Measurements from ENCODE around the gene WNT7A.

WNT7A gene

DNA sequence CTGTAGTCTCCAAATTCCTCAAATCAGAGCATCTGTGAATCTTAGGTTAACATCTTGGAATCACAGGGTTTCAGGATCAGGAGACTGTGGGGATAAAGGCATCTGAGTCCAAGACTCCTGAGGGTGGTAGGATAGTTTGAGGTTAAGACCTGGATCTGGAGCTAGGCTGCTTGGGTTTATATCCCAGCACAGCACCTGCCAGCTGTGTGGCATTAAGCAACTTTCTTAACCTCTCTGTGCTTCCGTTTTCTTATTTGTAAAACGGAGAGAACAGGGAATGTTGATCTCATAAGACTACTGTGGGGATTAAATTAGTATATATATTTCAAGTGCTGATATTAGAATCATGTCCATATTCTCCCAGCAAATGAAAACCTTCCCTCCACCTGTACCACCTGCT is 33.6 kb downstream of the WNT7A start:
- DNase-seq (ENCODE audit: low read depth in 2 of 2) = no peak

- DNase-seq (ENCODE audit: low read depth in 2 of 2) = no peak
Observed at GRCh38 chr3:13845806-13846205, 34.1 kb downstream of the WNT7A start.

DNA sequence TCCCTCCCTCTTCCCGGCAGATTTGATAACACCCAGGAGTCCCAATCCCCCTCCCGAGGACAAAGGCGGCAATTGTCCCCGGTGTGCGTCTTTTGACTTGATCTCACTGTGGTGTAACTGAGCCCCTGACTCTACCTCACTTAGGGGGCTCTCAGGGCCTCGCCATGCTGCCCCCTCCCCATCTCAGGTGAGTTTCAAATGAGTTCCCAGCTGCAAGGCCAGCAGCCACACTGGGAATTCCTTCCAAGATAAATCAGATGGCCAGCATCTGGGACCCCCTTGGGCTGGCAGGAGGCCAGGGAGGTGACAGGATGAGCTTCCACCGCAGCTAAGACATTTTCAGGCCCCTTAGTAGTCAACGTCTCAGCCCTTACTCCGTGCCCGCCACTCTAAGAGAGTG is 35.0 kb downstream of the WNT7A start:
- no peak for DNase-seq (ENCODE audit: low read depth in 2 of 2)

- no peak for DNase-seq (ENCODE audit: low read depth in 2 of 2)
Observed at GRCh38 chr3:13844286-13844685, 35.6 kb downstream of the WNT7A start.

GRCh38 chr3:13843351-13843750 is 36.5 kb downstream of the WNT7A start:
- no peak for DNase-seq (ENCODE audit: low read depth in 2 of 2)

DNA sequence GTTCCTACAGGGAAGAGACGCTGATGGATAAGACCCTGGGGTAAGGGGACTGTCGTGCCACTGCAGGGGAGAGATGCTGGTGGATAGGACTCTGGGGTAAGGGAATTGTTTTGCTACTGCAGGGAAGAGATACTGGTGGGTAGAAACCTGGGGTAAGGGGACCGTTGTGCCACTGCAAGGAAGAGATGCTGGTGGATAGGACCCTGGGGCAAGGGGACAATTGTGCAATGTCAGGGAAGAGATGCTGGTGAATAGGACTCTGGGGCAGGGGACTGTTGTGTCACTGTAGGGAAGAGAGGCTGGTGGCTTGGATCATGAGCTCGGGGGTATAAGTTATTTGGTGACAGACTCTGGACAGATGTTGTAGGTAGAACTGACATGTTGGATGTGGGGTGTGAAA is 37.6 kb downstream of the WNT7A start:
- no peak for DNase-seq (ENCODE audit: low read depth in 2 of 2)

DNA sequence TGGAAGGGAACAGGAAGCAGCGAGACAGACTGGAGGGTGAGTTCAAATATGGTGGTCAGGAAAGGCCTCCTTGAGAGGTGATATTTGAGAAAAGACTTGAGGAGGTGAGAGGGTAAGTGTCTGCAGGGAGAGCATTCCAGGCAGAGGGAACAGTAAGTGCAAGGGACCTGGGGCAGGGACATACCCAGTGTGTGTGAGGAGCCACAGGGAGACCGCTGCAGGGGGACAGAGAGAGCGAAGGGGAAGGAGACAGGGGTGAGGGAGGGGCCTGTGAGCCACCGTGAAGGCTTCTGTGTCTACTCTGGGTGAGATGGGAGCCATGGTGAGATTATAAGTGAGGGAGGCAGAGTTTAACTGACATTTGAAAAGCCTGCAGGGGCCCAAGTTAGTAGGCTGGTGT is 38.0 kb downstream of the WNT7A start:
- DNase-seq (ENCODE audit: low read depth in 2 of 2) = no peak

- DNase-seq (ENCODE audit: low read depth in 2 of 2) = no peak
Observed at GRCh38 chr3:13841141-13841540, 38.7 kb downstream of the WNT7A start.

DNA sequence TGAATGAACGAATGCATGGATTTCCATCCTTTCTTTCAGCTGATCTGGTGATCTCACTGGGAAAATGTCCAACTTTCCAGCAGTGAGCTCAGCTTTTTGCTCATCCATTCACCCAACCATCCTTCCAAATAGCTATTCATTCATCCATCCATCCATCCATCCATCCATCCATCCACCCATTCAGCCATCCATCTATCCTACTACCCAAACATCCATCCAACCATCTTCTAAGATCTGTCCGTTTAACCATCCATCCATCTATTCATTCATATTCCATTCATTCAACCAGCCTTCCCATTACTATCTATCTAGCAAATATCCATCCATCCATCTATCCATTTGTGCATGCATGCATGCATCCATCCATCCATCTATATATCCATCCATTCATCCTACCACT is 39.4 kb downstream of the WNT7A start:
- DNase-seq (ENCODE audit: low read depth in 2 of 2) = no peak

- DNase-seq (ENCODE audit: low read depth in 2 of 2) = no peak
Observed at GRCh38 chr3:13839726-13840340, 40.0 kb downstream of the WNT7A start.

DNA sequence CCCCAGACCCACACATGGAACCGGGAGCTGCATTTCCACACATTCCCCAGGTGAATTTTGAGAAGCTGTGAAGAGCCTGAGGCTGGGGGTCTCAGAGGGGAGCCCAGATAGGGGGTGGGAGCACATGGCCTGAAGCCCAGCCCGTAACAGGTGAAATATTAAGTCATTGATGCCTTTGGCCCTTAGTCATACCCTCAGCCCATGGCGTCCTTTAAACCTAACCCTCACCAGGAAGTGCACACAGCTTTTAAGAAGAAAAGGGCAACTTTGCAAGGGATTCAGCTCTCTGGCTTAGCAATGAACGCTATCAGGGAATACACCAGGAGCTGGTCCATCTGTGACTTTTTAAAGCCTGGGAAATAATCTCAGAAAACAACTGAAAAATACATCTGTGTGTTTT is 40.6 kb downstream of the WNT7A start:
- DNase-seq (ENCODE audit: low read depth in 2 of 2) = no peak

DNA sequence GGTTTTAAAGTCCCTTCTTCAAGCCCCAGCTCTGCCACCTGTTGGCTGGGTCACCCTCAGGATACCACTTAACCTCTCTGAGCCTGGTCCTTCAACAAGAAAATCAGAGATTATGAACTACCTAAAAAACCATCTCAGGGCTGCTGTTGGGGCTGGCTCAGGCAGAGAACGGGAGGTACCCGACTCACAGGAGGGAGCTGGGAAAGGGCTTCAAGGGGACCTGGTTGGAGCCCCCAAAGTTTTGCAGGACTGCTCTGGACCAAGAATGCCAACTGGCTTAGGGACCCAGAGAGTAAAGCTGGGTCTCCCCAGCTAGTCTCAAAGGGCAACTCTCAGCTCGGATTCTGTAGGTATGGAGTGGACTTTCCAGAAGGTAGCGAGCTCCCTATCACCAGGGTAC is 41.5 kb downstream of the WNT7A start:
- no peak for DNase-seq (ENCODE audit: low read depth in 2 of 2)

DNA sequence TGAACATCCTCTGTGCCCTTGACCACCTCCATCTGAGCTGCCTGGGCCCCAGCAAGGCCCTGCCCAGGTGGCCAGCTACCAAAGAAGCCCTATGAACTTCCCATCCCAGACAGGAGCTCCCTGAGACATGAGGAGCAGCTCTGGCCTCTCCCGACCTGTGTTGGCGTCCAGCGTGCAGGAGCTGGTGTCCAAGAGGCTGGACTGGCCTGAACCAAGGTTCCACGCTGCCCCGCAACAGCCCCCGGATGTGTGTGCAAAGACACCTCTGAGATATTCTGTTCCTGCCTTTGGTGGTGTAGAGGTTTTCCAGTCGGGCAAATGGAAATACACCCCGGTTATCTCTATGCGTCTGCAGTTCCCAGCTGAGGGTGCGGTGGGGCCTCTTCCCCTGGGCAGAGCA is 42.1 kb downstream of the WNT7A start:
- DNase-seq (ENCODE audit: low read depth in 2 of 2) = no peak

GRCh38 chr3:13836658-13837587 is 42.9 kb downstream of the WNT7A start:
- DNase-seq (ENCODE audit: low read depth in 2 of 2) = no peak

DNA sequence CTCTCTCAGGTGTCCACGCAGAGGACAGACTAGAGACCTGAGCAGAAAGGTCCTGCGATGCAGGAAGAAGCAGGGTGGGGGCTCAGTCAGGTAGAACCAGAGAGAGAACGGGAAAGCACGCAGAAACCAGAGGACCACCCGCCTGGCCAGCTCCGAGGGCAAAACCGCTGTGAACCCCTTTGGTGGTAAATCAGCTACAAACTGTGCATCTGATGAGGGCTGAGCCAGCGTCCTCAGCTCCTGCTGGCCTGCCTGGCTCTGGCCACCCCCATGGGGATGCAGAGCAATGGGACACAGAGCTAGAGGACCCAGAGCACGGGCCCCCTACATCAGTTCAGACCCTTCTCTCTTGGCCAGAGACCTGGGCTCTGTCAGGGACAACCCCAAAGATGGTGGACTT is 44.6 kb downstream of the WNT7A start:
- DNase-seq (ENCODE audit: low read depth in 2 of 2) = no peak

DNA sequence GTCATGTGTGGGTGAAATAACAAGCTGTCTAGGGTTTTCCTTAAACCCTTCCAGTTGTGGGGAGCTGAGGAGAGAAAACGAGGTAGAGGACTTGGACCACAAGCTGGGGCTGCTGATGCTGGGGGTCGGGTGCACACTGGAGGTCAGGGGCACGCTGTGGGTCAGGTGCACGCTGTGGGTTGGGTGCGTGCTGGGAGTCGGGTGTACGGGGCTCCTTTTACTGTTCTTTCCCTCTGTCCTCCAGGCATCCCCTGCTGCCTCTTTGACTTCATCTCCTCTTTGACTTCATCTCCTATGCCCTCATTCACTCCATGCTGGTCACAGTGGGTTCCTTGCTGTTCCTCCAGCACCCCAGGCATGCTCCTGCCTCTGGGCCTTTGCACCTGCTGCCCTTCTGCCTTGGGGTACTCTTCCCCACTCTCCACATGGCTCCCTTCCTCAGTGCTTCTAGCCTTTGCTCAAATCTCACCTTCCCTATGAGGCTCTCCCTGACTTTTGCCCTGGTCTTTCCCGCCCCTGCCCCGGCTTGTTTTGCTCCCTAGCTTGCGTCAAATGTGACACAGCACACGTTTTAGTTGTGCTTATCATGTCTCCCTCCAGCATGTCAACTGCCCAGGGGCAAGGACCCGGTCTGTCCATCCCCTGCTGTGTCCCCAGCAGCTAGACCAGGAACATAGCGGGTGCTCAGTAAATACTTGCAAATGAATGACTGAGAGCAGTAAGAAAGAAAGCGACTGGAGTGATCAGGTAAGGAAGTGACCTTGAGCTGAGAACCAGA is 45.4 kb downstream of the WNT7A start:
- DNase-seq (ENCODE audit: low read depth in 2 of 2) = no peak

- no peak for DNase-seq (ENCODE audit: low read depth in 2 of 2)
Observed at GRCh38 chr3:13833506-13834257, 46.2 kb downstream of the WNT7A start.

DNA sequence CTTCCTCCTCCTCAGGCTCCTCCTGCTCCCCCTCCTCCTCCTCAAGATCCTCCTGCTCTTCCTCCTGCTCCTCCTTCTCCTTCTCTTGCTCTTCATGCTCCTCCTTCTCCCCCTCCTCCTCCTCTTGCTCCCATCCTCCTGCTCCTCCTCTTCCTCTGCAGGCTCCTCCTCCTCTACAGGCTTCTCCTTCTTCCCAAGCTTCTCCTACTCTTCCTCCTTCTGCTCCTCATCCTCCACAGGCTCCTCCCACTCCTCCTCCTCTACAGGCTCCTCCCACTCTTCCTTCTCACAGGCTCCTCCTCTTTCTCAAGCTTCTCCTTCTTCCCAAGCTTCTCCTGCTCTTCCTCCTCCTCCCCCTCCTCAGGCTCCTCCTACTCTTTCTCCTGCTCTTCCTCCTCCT is 47.7 kb downstream of the WNT7A start:
- no peak for DNase-seq (ENCODE audit: low read depth in 2 of 2)

DNA sequence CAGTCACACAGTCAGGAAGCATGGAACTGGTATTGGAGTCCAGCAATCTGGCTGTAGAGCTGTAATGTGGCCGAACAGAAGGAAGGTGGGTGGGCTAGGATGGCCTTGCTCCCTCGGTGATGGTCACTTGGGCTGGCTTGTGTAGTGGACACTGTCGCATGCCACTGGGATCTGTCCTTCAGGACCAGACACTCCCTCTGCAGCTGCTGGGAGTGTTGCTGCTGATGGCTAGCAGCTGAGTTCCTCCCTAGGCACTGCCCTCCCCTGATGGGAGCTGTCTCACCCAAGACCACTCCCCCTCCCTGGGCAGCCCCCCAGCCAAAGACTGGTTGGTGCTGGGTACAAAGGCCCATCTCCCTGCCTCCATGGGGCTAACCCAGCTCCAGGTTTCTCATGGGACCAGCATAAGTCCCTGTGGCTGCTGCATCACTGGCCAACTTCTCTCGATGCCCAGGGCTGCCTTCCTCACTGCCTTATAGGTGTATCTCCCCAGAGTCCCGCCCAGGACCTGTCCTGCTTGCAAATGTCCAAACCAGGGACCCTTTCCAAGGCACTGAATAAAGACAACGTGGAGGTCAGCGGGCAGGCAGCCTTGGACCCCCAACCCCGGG is 48.4 kb downstream of the WNT7A start:
- DNase-seq (ENCODE audit: low read depth in 2 of 2) = no peak

DNA sequence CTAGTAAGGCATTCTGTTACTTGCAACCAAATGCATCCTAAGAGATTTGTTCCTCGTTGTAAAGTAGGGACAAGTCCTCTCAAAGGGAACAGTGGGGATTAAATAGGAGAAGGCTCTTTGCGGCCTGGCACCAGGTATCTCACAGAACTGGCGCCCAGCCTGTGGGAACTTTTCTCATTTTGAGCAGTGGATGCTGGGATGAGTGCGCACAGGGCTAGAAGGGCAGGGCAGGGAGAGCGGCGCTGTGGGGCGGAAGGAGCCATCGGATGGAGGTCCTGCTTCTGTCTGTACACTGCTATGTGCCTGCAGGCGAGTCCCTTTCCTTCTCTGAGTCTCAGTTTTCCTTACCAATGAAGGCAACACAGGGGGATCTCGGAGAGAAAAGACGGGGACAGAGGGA is 50.6 kb downstream of the WNT7A start:
- DNase-seq (ENCODE audit: low read depth in 2 of 2) = no peak

DNA sequence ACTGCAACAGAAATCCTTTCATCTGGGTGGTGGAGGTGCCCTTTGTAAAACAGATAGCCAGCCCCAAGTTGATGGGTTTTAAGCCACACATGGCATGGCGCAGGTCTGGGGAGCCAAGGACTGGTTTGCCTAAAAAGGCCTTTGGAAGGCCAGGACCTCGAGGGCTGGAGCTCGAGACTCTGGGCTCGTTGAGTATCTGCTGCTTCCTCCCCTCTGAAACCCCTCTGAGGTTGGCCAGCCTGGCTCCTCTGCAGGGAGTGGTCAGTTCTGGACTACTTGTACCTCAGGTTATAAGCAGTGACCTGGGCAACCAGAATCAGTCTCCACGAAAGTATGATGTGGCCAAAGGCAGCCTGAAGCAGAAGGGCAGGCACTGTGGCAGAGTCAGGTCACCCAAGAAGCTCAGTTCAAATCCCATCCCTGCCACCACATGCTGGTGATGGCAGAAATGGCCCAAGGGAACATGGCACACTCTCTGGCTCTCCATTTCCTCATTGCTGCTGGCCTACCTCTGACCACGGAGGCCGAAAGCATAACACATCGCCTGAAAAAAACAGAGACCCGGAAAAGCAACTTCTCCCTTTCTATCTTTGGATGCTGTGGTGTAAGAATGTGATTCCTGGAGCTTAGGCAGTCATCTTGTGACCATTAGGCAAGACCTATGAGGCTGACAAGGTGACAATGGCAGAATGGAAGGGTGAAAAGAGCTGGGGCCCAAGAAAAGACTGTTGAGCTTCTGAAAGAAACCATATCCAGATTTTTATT is 51.2 kb downstream of the WNT7A start:
- no peak for DNase-seq (ENCODE audit: low read depth in 2 of 2)
